Bronchial epithelial cell (primary cell): Measurements from ENCODE around the gene FBXO24. TPM values are rescaled to one million over a fixed set of nuclear protein-coding genes. Genes with fewer than 3 reads are reported as not detected.
A peak's percentile ranks its signal among the peaks of the same experiment; 100 is the strongest.

Experiments used
- DNase-seq: peaks from one replicate; pipeline ENCODE4 v3.0.0-alpha.2; 2010; ENCODE audit warnings: low read depth
- FAIRE-seq: peaks from 2 replicates; lab custom pipeline; 2011; peaks lifted over from hg19 to GRCh38; lab: Jason Lieb, UNC
- H3K27me3 ChIP-seq: 2 replicates; pipeline ENCODE4 v1.5.1; 2011; ENCODE audit warnings: low read length; ENCODE audit not compliant: control insufficient read depth, insufficient read depth
- H3K36me3 ChIP-seq: 2 replicates; pipeline ENCODE4 v1.5.1; 2011; ENCODE audit warnings: low read length; ENCODE audit not compliant: control insufficient read depth, insufficient read depth
- H3K4me3 ChIP-seq: 2 replicates; pipeline ENCODE4 v1.5.1; 2011; ENCODE audit warnings: mild to moderate bottlenecking, low read depth, low read length, control low read depth
- total RNA-seq: library from RNA; depleted of rRNA; stranded (reverse); fragments of >200 nt; gene quantifications from 2 replicates; pipeline ENCODE4 v1.2.1, GENCODE V29; 2014
- TF ChIP-seq, protein P1 (sequence below): IDR thresholded peaks from 2 replicates; pipeline ENCODE4 v1.5.1; 2011; ENCODE audit warnings: mild to moderate bottlenecking, moderate library complexity, low read length, control low read depth, inconsistent platforms; ENCODE audit not compliant: insufficient read depth, severe bottlenecking

FBXO24 gene
- total RNA-seq, 1 donor from 2014 or later = 0.53 TPM

DNA sequence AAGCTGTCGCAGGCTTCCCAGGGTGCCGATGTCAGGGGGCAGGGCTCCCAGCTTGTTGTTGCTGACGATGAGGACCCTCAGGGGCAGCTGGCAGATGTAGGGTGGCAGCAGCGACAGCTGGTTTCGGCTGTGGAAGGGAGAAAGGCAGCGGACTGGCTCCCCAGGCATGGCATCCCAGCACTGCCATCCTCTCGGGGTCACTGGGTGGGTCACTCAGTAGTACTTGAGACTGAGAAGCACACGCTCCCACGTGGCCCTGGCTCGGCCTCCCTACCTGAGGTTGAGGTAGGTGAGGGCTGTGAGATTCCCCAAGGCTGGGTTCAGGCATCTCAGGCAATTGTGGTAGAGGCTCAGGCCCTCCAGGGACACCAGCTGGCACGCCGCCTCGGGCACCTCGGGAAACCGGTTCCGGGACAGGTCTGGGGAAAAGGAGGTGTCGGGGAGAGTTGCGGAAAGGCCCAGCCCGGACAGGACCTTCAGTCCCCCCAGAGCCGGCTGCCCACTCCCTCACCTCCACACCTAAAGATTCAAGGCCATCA, 4.0 kb upstream of the FBXO24 start:
- no peak for FAIRE-seq
- DNase-seq = no peak
- no peak overlapping the region for H3K4me3 ChIP-seq

DNA sequence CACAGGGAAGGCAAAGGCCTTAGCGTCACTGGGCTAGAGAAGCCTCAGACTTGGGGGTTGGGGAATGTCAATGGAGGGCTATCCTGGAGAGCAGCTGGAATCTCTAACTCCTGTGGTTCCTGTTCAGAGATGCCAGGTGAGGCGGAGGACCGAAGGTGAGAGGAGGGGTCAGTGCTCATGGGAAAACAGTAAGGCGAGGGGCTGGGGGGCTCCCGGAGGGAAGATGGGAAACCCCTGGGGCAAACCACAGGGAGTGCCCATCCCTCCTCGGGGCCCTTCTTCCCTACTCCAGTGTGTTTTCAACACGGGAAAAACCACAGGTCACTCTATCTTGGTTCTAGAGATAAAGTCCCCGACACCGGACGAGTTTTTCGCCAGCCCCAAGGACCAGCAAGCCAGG, 3.5 kb upstream of the FBXO24 start:
- FAIRE-seq (no peak), DNase-seq (no peak)
- peaks cover 33% of the 10 kb centered on the region for H3K36me3 ChIP-seq
- TF ChIP-seq, protein P1, sequence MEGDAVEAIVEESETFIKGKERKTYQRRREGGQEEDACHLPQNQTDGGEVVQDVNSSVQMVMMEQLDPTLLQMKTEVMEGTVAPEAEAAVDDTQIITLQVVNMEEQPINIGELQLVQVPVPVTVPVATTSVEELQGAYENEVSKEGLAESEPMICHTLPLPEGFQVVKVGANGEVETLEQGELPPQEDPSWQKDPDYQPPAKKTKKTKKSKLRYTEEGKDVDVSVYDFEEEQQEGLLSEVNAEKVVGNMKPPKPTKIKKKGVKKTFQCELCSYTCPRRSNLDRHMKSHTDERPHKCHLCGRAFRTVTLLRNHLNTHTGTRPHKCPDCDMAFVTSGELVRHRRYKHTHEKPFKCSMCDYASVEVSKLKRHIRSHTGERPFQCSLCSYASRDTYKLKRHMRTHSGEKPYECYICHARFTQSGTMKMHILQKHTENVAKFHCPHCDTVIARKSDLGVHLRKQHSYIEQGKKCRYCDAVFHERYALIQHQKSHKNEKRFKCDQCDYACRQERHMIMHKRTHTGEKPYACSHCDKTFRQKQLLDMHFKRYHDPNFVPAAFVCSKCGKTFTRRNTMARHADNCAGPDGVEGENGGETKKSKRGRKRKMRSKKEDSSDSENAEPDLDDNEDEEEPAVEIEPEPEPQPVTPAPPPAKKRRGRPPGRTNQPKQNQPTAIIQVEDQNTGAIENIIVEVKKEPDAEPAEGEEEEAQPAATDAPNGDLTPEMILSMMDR = no peak
- H3K27me3 ChIP-seq = no peaks in the 10 kb centered on the region
- no peak overlapping the region for H3K4me3 ChIP-seq

More for the DNA sequence above, 4.0 kb upstream of the FBXO24 start:
- TF ChIP-seq, protein P1 = no peak
- no peaks in the 10 kb centered on the region for H3K27me3 ChIP-seq
- H3K36me3 ChIP-seq = peaks cover 37% of the 10 kb centered on the region

DNA sequence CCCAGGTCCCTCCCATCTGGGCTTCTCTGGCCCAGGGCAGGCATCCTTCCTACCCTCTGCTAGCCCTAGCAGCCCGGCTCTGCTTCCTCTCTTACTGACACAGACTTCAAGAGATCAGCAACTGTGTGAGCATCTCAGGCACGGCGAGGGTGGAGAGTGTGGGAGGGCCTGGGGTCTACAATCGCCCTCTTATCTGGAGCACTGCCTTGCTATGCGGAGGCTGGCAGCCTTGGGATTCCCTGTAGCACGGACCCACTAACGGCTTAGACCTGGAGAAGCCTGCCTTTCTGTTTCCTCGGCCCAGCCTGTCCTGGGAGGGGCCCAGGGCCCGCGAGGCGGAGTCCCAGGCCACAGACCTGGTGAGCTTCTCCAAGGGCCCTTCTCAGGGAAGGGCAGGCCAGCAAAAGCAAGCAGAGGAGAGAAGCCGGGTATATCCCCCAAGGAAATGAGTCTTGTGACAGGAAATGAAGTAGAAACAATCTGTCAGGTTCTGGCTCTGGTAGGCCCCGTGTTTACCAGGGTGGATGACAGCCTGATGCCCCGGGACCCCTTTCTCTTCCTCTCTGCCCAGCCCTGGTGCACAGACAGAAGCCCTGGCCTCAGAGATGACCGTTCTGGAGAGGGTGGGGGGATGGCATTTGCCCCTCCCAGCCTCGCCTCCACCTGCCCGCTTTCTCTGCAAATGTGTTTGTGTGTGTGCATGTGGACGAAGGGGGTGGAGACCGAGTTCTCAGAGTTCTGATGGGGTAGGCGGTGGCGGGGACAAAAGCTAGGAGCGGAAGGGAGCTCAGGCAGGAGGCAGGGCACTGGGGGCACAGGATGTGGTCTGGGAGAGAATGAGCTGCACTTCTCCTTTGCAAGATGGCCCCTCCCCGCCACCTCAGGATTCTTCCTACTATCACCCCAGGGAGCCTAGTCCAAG, 2.7 kb upstream of the FBXO24 start:
- Histone ChIP-seq H3K27me3 (no peaks in the 10 kb centered on the region), H3K4me3 (no peak overlapping the region), H3K36me3 (peaks cover 27% of the 10 kb centered on the region)
- peak; percentile 51 for DNase-seq
- no peak for FAIRE-seq
- TF ChIP-seq, protein P1 = no peak

DNA sequence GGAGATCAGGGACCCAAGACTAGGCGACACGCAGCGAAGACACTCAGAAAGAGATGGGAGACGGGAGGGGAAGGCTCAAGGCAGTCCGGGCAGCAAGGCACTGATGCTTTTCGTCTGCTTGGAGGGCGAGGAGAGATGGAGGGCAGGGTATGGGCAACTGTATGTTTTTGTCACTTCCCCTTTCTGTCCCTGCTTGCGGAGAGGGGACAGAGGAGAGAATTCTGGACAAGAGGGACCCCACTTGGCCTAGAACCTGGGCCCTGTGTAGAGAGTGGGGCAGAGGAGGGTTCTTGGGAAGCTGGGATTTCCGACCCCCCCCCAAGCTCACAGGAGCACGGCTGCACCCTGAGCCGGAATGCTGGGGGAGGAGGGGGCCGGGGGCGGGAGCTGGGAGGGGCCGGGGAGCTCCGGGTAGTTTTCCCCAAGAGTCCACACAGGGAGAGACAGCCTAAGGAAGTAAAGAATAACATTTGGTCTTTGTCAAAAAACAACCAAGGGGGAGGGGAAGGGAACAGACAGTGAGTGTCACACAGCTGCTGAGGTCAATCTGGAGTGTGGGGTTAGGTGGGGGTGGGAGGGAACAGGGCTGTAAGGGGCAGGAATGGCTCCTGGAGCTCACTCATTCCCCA, 2.0 kb upstream of the FBXO24 start:
- DNase-seq = no peak
- TF ChIP-seq, protein P1 = no peak
- Histone ChIP-seq H3K36me3 (peaks cover 21% of the 10 kb centered on the region), H3K27me3 (no peaks in the 10 kb centered on the region), H3K4me3 (peak overlapping the region; percentile 95)
- no peak for FAIRE-seq

DNA sequence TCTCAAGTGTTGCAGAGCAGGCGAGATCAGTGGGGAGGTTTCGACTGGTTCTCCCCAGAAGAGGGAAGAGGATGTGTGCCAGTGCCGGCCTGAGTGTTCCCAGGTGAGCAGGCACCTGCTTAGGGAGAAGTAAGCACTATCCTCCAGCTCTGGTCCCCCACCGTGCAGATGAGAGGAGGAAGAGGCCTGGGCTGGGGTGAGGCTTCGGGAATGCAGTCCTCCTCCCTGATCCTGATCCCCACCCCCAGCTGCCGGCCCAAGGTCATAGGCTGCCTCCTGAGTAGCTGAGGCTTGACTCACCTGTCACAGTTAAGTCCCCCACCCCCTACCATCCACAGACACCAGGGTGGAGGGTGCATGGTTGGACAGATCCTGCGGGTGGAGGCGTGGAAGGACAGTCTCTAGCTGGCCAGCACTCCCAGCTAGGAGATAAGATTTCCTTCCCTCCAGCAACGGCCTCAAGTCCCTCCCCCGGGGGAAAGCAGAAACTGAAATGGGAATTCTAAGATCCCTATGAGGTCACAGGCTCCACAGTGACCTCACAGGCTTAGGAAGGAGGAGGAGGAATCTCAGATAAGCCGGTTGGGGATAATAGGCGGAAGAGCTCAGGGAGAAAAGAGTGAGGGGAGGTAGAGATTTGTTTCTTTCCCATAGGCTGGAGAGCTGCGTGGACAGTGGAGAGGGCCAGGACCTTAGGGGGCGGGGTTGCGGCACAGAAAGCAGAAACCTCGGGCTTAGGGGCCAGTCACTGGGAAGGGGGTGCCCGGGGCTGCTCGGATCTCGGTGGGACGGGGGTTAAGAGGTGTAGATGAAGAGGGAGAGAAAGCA, 1.2 kb upstream of the FBXO24 start:
- FAIRE-seq (no peak), DNase-seq (peak; percentile 61)
- H3K27me3 ChIP-seq = no peaks in the 10 kb centered on the region
- TF ChIP-seq, protein P1 = no peak
- H3K36me3 ChIP-seq = peaks cover 16% of the 10 kb centered on the region
- peak overlapping the region; percentile 95 for H3K4me3 ChIP-seq
